Mucosa of stomach (tissue), 1 donor: ENCODE measurements around the gene PRR13.
"Not testable (repeated sequence)": the region's sequence is repeated elsewhere in the genome, so short reads cannot be mapped to it uniquely, and the experiment has no call there.

Experiments
- H3K27me3 ChIP-seq: one replicate; pipeline ENCODE4 v1.7.0; 2013; ENCODE audit warnings: mild to moderate bottlenecking, low read length; ENCODE audit not compliant: control insufficient read depth, insufficient read depth
- H3K36me3 ChIP-seq: one replicate; pipeline ENCODE4 v1.7.0; 2013; ENCODE audit warnings: low read length; ENCODE audit not compliant: control insufficient read depth, insufficient read depth
- H3K4me1 ChIP-seq: one replicate; pipeline ENCODE4 v1.7.0; 2013; ENCODE audit warnings: mild to moderate bottlenecking, low read length; ENCODE audit not compliant: control insufficient read depth, insufficient read depth
- H3K4me3 ChIP-seq: one replicate; pipeline ENCODE4 v1.7.0; 2013; ENCODE audit warnings: low read length
- H3K9ac ChIP-seq: one replicate; pipeline ENCODE4 v1.7.0; 2013; ENCODE audit warnings: mild to moderate bottlenecking, low read length, moderate library complexity
- H3K9me3 ChIP-seq: one replicate; pipeline ENCODE4 v1.7.0; 2013; ENCODE audit warnings: mild to moderate bottlenecking, low read length, moderate library complexity; ENCODE audit not compliant: control insufficient read depth
- donor health status: Pancreatic carcinoma.

The PRR13 gene

DNA sequence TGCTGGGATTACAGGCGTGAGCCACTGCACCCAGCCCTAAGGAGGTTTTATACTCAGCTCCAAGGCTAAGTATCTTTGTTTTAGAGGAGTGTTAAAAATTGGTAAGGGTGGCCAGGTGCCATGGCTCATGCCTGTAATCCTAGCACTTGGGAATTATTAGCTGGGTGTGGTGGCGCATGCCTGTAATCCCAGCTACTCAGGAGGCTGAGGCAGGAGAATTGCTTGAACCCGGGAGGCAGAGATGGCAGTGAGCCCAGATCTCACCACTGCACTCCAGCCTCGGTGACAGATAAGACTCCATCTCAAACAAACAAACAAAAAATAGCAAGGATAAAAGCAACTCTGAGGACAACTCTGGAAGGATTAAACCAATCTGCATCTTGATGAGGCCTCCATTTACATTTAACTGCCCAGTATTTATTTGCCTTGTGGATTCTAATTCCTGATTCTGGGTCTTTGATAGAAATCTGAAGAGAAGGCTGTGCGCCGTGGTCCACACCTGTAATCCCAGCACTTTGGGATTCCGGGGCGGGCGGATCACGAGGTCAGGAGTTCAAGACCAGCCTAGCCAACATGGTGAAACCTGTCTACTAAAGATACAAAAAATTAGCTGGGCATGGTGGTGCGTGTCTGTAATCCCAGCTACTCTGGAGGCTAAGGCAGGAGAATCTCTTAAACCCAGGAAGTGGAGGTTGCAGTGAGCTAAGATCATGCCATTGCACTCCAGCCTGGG, 3.2 kb downstream of the PRR13 start:
- H3K4me3 ChIP-seq, H3K9me3 ChIP-seq, H3K27me3 ChIP-seq, H3K36me3 ChIP-seq: not testable (repeated sequence)
- Histone ChIP-seq H3K4me1 (peaks cover 18% of the 10 kb centered on the region), H3K9ac (peak overlapping the region; percentile 7)

DNA sequence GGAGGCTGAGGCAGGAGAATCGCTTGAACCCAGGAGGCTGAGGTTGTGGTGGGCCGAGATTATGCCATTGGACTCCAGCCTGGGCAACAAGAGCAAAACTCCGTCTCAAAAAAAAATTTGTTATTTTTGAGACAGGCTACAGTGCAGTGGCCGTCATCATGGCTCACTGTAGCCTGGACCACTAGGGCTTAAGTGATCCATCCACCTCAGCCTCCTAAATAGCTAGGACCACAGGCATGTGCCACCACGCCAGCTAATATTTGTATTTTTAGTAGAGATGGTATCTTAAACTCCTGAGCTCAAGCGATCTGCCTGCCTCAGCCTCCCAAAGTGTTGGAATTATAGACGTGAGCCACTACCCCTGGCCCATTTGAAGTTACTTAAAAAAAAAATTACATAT, 9.4 kb downstream of the PRR13 start:
- Histone ChIP-seq H3K4me3 (no peak overlapping the region), H3K27me3 (no peaks in the 10 kb centered on the region), H3K36me3 (no peaks in the 10 kb centered on the region), H3K4me1 (peaks cover 5% of the 10 kb centered on the region), H3K9me3 (no peaks in the 10 kb centered on the region), H3K9ac (no peak overlapping the region)

DNA sequence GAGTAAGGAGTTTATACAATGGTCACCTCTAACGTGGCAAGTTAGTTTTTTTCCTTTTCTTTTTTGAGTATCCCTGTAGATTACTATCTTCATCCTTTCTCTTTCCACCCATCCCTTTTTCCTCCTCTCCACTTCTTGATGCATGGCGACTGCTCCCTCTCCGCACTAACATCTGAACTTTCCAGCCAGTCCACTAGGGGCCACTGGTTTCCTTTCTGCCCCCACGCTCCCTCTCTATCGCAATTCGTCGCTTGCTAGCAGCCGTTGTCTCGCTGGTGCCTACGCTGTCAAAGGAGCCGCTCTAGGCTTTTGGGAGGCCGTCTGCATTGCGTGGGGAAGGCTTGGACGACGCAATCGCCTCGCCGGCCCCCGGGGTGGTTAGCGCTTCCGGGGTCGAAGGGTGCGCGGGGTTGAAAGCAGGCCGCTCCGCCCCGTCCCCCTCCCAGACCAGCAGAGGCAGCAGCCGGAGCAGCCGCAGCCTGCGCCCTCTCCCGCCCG, 10.2 kb downstream of the PRR13 start, which contains the start of gene PCBP2:
TSS of gene PCBP2 (plus strand) at position 442 of the 498 bp plus-strand sequence. CDS start 2,699 bp downstream, outside the sequence.
- peaks cover 5% of the 10 kb centered on the region for H3K4me1 ChIP-seq

DNA sequence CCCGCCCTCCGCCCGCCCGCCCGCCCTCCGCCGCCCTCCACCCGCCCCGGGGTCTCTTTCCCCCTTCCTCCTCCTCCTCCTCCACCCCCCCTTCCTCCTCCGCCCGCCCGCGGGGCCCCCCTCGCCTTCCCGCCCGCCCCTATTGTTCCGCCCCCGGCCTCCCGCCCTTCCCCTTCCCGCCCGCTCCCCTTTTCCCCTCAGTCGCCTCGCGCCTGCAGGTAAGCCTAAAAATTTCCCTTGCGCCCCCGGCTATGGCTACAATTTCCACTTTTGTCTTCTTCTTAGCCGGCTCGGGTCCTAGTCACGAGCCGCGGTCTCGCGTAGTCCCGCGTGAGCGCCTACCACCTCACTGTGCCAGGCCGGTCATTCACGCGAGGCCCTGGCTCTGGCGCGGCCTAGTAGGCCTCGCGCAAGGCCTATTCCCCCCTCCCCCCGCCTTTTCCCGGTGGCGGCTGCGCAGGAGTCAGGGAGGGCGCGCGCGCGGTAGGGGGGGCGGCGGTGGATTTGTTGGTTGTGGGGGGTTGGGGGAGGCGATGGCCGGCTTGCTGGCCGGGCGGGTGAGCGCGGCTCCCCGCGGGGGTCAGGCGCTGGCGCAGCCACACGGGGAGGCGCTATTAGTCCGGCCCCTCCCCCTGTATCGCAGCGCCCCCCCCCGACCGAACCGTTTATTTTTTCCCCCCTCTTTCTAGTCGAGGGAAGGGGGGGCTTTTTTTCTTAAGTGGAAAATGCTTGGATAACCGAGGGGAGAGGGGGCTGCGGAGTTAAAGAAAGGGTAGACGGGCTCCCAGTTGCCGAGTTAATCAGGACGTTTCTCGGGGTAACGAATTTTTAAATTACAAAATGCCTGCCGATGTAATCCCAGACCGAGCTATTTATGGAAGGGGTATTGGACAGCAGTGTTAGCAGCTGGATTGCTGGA, 10.9 kb downstream of the PRR13 start:
- Histone ChIP-seq H3K4me3 (peak overlapping the region; percentile 61), H3K36me3 (no peaks in the 10 kb centered on the region), H3K9me3 (no peaks in the 10 kb centered on the region), H3K27me3 (no peaks in the 10 kb centered on the region), H3K4me1 (peaks cover 5% of the 10 kb centered on the region), H3K9ac (peak overlapping the region; percentile 92)

More for the DNA sequence above, 10.2 kb downstream of the PRR13 start, which contains the start of gene PCBP2:
- H3K9ac ChIP-seq = peak within 1 kb of the TSS; percentile 92
- H3K4me3 ChIP-seq = peak within 1 kb of the TSS; percentile 61
- no peaks in the 10 kb centered on the region for H3K9me3 ChIP-seq
- H3K36me3 ChIP-seq = no peaks in the 10 kb centered on the region
- H3K27me3 ChIP-seq = no peaks in the 10 kb centered on the region

DNA sequence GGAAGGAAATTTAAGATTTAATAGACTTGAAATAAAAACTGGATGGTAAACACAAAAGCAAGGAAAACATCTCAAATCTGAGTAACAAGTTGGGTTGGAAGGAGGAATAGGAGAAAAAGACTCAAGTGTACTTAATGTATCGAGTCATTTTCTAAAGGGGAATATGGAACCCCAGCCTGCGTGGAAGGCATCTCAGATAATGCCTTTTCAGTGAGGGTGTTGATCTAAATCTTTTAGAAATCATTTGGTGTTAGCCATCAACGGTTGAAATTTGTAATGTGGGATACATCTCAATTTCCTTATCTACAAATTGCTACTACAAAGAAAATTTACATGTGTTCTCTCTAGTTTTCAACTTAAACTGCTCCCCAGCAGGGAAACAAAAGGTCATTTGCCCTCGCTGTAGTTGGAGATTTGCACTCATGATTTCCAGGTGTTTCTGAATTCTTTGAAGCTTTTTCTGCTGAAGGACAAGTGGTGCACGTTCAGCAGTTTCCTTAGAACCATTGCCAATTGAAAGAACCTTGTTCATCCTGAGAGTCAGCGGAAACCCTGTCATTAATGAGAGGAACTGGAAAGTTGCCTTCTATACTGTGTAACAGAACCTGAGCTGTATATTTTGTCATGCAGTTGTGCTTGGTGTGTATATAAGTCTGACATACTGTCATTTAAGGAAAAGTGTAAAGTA, 12.6 kb downstream of the PRR13 start:
- Histone ChIP-seq H3K27me3 (no peaks in the 10 kb centered on the region), H3K4me1 (peaks cover 5% of the 10 kb centered on the region), H3K9me3 (no peaks in the 10 kb centered on the region), H3K4me3 (no peak overlapping the region), H3K36me3 (peaks cover 4% of the 10 kb centered on the region), H3K9ac (peak overlapping the region; percentile 92)

DNA sequence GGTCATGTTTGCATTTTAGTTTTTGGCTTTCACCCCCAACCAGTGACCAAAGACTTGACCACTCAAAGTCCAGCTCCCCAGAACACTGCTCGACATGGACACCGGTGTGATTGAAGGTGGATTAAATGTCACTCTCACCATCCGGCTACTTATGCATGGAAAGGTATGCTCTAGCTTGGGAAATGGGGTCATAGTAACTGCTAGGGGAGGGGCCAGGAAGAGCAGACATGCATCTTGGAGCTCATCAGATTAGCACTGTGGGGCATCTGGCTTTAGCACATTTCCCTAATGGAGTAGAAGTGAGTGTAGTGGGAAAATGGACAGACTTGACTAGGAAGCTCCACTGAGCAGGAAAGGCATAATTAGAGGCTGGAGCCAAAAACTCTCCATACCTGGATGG, 13.2 kb downstream of the PRR13 start:
- Histone ChIP-seq H3K36me3 (peaks cover 7% of the 10 kb centered on the region), H3K9me3 (no peaks in the 10 kb centered on the region), H3K9ac (no peak overlapping the region), H3K27me3 (no peaks in the 10 kb centered on the region), H3K4me3 (no peak overlapping the region), H3K4me1 (peaks cover 5% of the 10 kb centered on the region)

DNA sequence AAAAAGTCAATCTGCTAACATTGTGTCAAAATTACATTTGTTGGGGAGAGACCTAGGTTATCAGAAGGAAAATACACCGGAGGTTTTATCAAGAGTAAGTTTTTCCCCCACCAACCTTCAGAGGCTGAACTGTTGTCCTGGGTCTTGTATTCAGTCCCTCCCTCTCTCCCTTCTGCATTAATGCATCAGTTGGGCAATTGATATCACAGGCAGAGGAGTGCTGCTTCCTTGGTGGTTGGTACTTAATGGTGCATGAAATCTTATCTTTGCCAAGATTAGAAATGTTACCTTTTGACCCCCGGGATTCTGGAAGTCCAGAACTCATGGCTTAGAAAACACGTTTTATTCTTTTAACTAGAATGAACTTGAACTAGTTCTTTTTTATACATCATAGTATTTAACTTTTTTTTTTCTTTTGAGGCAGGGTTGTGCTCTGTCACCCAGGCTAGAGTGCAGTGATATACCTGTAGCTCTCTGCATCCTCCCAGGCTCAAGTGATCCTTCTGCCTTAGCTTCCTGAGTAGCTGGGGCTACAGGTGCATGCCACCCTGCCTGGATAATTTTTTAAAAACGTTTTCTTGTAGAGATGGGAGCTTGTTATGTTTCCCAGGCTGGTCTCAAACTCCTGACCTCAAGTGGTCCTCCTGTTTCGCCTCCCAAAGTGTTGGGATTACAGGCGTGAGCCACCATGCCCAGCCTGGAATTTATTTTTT, 15.3 kb downstream of the PRR13 start:
- no peaks in the 10 kb centered on the region for H3K9me3 ChIP-seq
- no peak overlapping the region for H3K9ac ChIP-seq
- no peak overlapping the region for H3K4me3 ChIP-seq
- H3K4me1 ChIP-seq = peaks cover 5% of the 10 kb centered on the region
- H3K27me3 ChIP-seq = no peaks in the 10 kb centered on the region
- peaks cover 26% of the 10 kb centered on the region for H3K36me3 ChIP-seq

DNA sequence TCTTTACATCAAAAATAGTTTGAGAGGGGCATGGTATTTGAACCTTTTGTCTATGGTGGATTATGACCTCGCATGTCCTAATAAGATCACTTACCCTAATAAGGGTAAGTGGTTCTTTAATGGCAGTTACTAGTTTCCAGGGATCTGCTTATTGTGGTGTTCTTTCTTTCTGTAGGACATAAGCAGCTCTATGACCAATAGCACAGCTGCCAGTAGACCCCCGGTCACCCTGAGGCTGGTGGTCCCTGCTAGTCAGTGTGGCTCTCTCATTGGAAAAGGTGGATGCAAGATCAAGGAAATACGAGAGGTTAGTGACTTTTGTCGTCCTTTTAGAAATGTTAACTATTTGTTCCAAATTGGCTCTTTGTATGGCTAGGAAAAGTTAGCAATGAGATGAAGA, 17.6 kb downstream of the PRR13 start:
- Histone ChIP-seq H3K9me3 (no peaks in the 10 kb centered on the region), H3K27me3 (no peaks in the 10 kb centered on the region), H3K4me3 (no peak overlapping the region), H3K4me1 (peaks cover 3% of the 10 kb centered on the region), H3K9ac (no peak overlapping the region), H3K36me3 (peaks cover 43% of the 10 kb centered on the region)

DNA sequence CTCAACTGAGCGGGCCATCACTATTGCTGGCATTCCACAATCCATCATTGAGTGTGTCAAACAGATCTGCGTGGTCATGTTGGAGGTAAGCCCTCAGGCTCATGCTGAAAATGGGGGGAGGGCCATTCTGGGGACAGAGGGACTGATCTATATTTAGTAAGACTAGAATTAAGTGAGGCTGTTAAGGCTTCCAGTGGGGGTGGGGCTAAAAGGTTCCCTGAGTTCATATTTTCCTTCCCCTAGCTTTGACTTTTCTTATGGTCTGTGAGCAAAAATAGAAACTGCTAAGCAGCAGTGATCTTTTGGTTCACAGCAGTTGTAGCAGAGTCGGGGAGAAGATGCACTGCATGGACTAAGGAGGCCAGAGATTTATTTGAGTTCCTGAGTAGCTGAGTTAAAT, 19.5 kb downstream of the PRR13 start:
- H3K9me3 ChIP-seq = no peaks in the 10 kb centered on the region
- H3K27me3 ChIP-seq = no peaks in the 10 kb centered on the region
- H3K36me3 ChIP-seq = peaks cover 48% of the 10 kb centered on the region
- no peaks in the 10 kb centered on the region for H3K4me1 ChIP-seq
- H3K4me3 ChIP-seq = no peak overlapping the region
- H3K9ac ChIP-seq = no peak overlapping the region

DNA sequence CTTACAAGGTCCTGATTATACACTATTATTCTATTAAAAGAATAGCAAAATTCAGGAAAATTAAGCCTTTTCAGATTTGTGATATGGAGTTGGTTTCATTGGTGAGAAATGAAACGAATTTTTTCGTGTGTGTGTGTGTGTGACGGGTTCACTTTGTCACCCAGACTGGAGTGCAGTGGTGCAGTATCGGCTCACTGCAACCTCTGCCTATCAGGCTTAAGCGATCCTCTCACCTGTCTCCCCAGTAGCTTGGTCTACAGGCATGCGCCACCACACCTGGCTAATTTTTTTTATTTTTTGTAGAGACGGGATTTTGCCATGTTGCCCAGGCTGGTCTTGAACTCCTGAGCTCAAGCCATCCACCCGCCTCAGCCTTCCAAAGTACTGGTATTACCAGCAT, 20.1 kb downstream of the PRR13 start:
- Histone ChIP-seq H3K4me1 (no peaks in the 10 kb centered on the region), H3K36me3 (peaks cover 48% of the 10 kb centered on the region), H3K9me3 (no peaks in the 10 kb centered on the region)

DNA sequence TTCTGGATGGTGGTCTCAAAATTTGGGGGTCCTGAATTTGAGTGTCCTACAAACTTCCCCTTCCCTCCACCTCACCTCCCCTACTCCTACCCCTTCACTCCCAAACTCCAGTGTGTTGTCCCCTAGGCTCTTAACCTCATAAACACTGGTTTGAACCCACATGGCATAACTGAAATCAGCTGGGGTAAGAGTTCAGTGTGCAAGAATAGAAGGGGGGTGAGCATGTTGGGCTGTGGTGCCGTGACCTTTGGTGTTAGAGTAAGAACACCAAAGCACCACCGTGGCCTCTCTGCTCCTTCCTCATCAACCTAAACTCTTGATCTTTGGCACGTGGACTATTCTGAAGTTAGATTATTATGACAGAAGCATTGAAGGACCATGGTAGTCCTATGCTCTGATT, 21.4 kb downstream of the PRR13 start:
- Histone ChIP-seq H3K4me1 (no peaks in the 10 kb centered on the region), H3K27me3 (no peaks in the 10 kb centered on the region), H3K36me3 (peaks cover 52% of the 10 kb centered on the region), H3K4me3 (no peak overlapping the region), H3K9me3 (no peaks in the 10 kb centered on the region), H3K9ac (no peak overlapping the region)

More for the DNA sequence above, 20.1 kb downstream of the PRR13 start:
- no peaks in the 10 kb centered on the region for H3K27me3 ChIP-seq
- H3K9ac ChIP-seq = no peak overlapping the region
- no peak overlapping the region for H3K4me3 ChIP-seq
